ENCODE results near the gene MEN1. TPM values are rescaled to one million over a fixed set of nuclear protein-coding genes. Genes with fewer than 3 reads are reported as not detected.

Gene MEN1
- polyA plus RNA-seq, 1 donor (not counting 4 experiments of a cell fraction or from before 2014, with no cell fraction given): 14.2 TPM

GRCh38 chr11:64776425-64776824 lies 33.9 kb downstream of the MEN1 start:
- Histone ChIP-seq H3K36me3 (ENCODE audit: control insufficient read depth in 2 of 2, extremely low read depth in 1 of 2, insufficient read depth in 2 of 2, low read length in 2 of 2) (peaks cover 29 to 48% of the 10 kb centered on the region in 2 experiments), H3K27ac (ENCODE audit: control insufficient read depth, insufficient read depth, low read length) (no peak overlapping the region), H4K20me1 (ENCODE audit: control insufficient read depth, extremely low read depth, insufficient read depth, low read length) (peaks cover 50% of the 10 kb centered on the region), H3K9ac (ENCODE audit: control insufficient read depth, extremely low read depth, insufficient read depth, low read length) (peak overlapping the region; percentile 91), H3K4me2 (ENCODE audit: control insufficient read depth, extremely low read depth, insufficient read depth, low read depth, low read length) (peak overlapping the region; percentile 100), H3K4me3 (ENCODE audit: control insufficient read depth in 2 of 3, extremely low read depth in 1 of 3, insufficient read depth in 2 of 3, low read depth in 1 of 3, low read length in 3 of 3) (peak overlapping the region; percentile 58 to 100 (median 99)), H3K27me3 (ENCODE audit: control insufficient read depth, extremely low read depth, insufficient read depth, low read length) (no peaks in the 10 kb centered on the region), H2AFZ (ENCODE audit: control insufficient read depth, low read length) (no peak overlapping the region), H3K9me3 (ENCODE audit: control insufficient read depth, low read depth, low read length) (no peaks in the 10 kb centered on the region), H3K79me2 (ENCODE audit: control insufficient read depth, insufficient read depth, low read length) (peaks cover 60% of the 10 kb centered on the region), H3K9me1 (ENCODE audit: control insufficient read depth, extremely low read depth, insufficient read depth, low read length) (no peaks in the 10 kb centered on the region), H3K4me1 (ENCODE audit: control insufficient read depth, extremely low read depth, insufficient read depth, low read length) (peaks cover 16% of the 10 kb centered on the region)
- DNase-seq (ENCODE audit: low read depth, low spot score) (no peak), FAIRE-seq (no peak)
- dilution Hi-C loops (cut with MboI; ENCODE audit: extremely low pct_ligation_motif_present, low sequenced_read_pairs): no loop called here
- TF ChIP-seq CTCF (optimal IDR thresholded peaks at IDR 0.05 in 1 of 3, IDR thresholded peaks at IDR 0.05 in 1 of 3, conservative IDR thresholded peaks at IDR 0.05 in 1 of 3; ENCODE audit: extremely low read depth in 1 of 3, insufficient read depth in 2 of 3, low read length in 3 of 3): no peak
- TF ChIP-seq EZH2 (IDR thresholded peaks at IDR 0.05; ENCODE audit: low read length): no peak

- DNase-seq (ENCODE audit: low read depth, low spot score) (no peak), FAIRE-seq (no peak)
- TF ChIP-seq CTCF (optimal IDR thresholded peaks at IDR 0.05 in 1 of 3, IDR thresholded peaks at IDR 0.05 in 1 of 3, conservative IDR thresholded peaks at IDR 0.05 in 1 of 3; ENCODE audit: extremely low read depth in 1 of 3, insufficient read depth in 2 of 3, low read length in 3 of 3) (no peak), EZH2 (IDR thresholded peaks at IDR 0.05; ENCODE audit: low read length) (no peak)
- H3K4me1 ChIP-seq (ENCODE audit: control insufficient read depth, extremely low read depth, insufficient read depth, low read length): peaks cover 12% of the 10 kb centered on the region
- H3K36me3 ChIP-seq (ENCODE audit: control insufficient read depth in 2 of 2, extremely low read depth in 1 of 2, insufficient read depth in 2 of 2, low read length in 2 of 2): peaks cover 50 to 71% of the 10 kb centered on the region in 2 experiments
- no peak overlapping the region for H3K27ac ChIP-seq (ENCODE audit: control insufficient read depth, insufficient read depth, low read length)
- no peaks in the 10 kb centered on the region for H3K9me1 ChIP-seq (ENCODE audit: control insufficient read depth, extremely low read depth, insufficient read depth, low read length)
- H2AFZ ChIP-seq (ENCODE audit: control insufficient read depth, low read length): no peak overlapping the region
- H3K9ac ChIP-seq (ENCODE audit: control insufficient read depth, extremely low read depth, insufficient read depth, low read length): no peak overlapping the region
- dilution Hi-C loops (cut with MboI; ENCODE audit: extremely low pct_ligation_motif_present, low sequenced_read_pairs): no loop called here
- H4K20me1 ChIP-seq (ENCODE audit: control insufficient read depth, extremely low read depth, insufficient read depth, low read length): peaks cover 59% of the 10 kb centered on the region
- no peak overlapping the region for H3K4me3 ChIP-seq (ENCODE audit: control insufficient read depth in 2 of 3, extremely low read depth in 1 of 3, insufficient read depth in 2 of 3, low read depth in 1 of 3, low read length in 3 of 3)
- no peak overlapping the region for H3K4me2 ChIP-seq (ENCODE audit: control insufficient read depth, extremely low read depth, insufficient read depth, low read depth, low read length)
- peaks cover 79% of the 10 kb centered on the region for H3K79me2 ChIP-seq (ENCODE audit: control insufficient read depth, insufficient read depth, low read length)
- H3K27me3 ChIP-seq (ENCODE audit: control insufficient read depth, extremely low read depth, insufficient read depth, low read length): no peaks in the 10 kb centered on the region
- H3K9me3 ChIP-seq (ENCODE audit: control insufficient read depth, low read depth, low read length): no peaks in the 10 kb centered on the region
Observed at GRCh38 chr11:64774144-64774543, 36.2 kb downstream of the MEN1 start.

Measured in keratinocyte (primary cell).